GM12801 (cell line): Measurements from ENCODE around the gene PRKG1.

Experiments used
- CTCF ChIP-seq: IDR thresholded peaks from one replicate; pipeline ENCODE4 v1.5.1; 2011; ENCODE audit warnings: control low read depth; ENCODE audit not compliant: insufficient read length; ENCODE audit errors: extremely low read depth

Gene PRKG1

GRCh38 chr10:51394039-51394438 is 319.8 kb downstream of the PRKG1 start:
- TF ChIP-seq CTCF, result no peak

GRCh38 chr10:51397244-51397643 is 323.0 kb downstream of the PRKG1 start:
- TF ChIP-seq CTCF, result no peak

- no peak for TF ChIP-seq CTCF
Observed at GRCh38 chr10:51397695-51398094, 323.4 kb downstream of the PRKG1 start.

- no peak for TF ChIP-seq CTCF
Observed at GRCh38 chr10:51399840-51400239, 325.6 kb downstream of the PRKG1 start.

- no peak for TF ChIP-seq CTCF
Observed at GRCh38 chr10:51400392-51401096, 326.3 kb downstream of the PRKG1 start.

- no peak for TF ChIP-seq CTCF
Observed at GRCh38 chr10:51403521-51403920, 329.2 kb downstream of the PRKG1 start.

- no peak for TF ChIP-seq CTCF
Observed at GRCh38 chr10:51405580-51406351, 331.5 kb downstream of the PRKG1 start.
